Esophagus muscularis mucosa (tissue), 3 donors: ENCODE data around the gene HSPE1.

ENCODE experiments used
- POLR2A ChIP-seq: fragments of 450-650 bp; IDR thresholded peaks from one replicate; pipeline ENCODE4 v1.6.1; 2017; ENCODE audit warnings: antibody characterized with exemption, moderate library complexity, mild to moderate bottlenecking, low read depth
- POLR2AphosphoS5 ChIP-seq, 2 donors: sonication (generic); formaldehyde crosslinking; IDR thresholded peaks; one replicate each; pipeline ENCODE4 v1.6.1; 2017; ENCODE audit warnings: antibody characterized with exemption in 2 of 2
- TF ChIP-seq, protein P1 (sequence below), 3 experiments: fragments of 200-600 bp in 2 of 3; fragments of 450-650 bp in 1 of 3; sonication (generic) in 2 of 3; IDR thresholded peaks; one replicate each; pipeline ENCODE4 v1.5.1; 2017 to 2019; ENCODE audit warnings: antibody characterized with exemption in 3 of 3, mild to moderate bottlenecking in 2 of 3, moderate library complexity in 1 of 3

DNA sequence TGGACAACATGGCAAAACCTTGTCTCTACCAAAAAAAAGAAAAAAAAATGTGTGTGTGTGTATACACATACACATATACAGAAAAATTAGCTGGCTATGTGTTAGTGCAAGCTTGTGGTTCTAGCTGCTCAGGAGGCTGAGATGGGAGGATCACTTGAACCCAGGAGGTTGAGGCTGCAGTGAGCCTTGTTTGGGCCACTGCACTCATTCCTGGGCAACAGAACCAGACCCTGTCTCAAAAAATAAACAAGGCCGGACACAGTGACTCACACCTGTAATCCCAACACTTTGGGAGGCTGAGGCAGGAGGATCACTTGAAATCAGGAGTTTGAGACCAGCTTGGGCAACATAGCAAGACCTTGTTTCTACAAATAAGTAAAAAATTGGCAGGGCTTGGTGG is 44.8 kb upstream of the HSPE1 start:
- TF ChIP-seq POLR2AphosphoS5 (IDR thresholded peaks at IDR 0.05), result no peak
- TF ChIP-seq, protein P1, sequence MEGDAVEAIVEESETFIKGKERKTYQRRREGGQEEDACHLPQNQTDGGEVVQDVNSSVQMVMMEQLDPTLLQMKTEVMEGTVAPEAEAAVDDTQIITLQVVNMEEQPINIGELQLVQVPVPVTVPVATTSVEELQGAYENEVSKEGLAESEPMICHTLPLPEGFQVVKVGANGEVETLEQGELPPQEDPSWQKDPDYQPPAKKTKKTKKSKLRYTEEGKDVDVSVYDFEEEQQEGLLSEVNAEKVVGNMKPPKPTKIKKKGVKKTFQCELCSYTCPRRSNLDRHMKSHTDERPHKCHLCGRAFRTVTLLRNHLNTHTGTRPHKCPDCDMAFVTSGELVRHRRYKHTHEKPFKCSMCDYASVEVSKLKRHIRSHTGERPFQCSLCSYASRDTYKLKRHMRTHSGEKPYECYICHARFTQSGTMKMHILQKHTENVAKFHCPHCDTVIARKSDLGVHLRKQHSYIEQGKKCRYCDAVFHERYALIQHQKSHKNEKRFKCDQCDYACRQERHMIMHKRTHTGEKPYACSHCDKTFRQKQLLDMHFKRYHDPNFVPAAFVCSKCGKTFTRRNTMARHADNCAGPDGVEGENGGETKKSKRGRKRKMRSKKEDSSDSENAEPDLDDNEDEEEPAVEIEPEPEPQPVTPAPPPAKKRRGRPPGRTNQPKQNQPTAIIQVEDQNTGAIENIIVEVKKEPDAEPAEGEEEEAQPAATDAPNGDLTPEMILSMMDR (IDR thresholded peaks at IDR 0.05), result no peak
- no peak for TF ChIP-seq POLR2A
